Measurements from ENCODE around the gene TMIGD2.
"Not testable (repeated sequence)": the region's sequence is repeated elsewhere in the genome, so short reads cannot be mapped to it uniquely, and the experiment has no call there.

TMIGD2 gene

DNA sequence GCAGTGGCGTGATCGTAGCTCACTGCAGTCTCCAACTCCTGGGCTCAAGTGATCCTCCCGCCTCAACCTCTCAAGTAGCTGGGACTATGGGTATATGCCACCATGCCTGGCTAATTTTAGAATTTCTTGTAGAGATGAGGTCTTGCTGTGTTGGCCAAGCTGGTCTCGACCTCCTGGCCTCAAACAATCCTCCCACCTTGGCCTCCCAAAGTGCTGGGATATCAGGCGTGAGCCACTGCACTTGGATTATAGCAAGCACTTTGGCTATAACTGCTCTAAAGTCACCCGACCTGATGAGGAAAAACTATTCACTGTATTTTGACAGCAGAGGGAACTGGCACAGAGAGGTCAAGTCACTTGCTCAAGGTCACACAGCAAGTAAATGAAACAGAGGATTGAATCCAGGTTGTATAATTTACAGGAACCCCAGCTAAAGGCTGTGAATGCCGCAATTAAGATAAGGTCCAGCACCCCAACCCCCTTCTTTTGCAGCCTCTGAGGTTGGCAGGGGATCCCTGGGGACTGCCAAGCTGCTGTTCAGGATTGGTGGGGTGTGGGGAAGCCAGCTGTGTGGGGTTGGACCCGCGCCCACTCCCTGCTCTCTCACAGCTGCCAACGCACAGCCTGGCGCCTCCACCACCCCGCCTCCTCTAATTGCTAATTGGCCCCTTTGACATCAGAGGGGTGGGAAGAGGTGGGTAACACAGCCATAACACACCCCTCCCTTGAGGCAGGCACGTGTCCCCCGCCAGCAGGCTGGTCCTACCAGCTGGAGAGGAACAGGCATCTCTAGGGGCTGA is 6.0 kb downstream of the TMIGD2 start:
- DNase-seq: no peak

DNA sequence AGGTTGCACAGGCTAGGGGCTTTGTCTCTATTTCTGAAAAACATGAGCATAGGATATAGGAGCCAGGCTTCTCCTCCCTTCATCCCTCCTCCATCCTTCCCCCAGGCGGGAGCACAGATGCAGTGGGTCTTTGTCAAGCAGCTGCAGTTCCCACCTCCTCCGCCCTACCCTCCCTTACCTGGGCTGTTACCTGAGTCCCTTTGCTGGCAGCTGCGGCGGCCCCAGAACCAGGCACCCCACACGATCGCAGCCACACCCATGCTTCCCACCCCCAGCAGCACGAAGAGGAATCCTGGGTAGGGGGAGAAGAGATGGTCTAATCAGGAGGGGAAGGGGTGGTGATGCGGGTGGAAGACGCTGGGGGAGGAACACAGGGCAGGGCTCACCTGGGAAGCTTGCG is 7.8 kb downstream of the TMIGD2 start:
- DNase-seq: no peak

DNA sequence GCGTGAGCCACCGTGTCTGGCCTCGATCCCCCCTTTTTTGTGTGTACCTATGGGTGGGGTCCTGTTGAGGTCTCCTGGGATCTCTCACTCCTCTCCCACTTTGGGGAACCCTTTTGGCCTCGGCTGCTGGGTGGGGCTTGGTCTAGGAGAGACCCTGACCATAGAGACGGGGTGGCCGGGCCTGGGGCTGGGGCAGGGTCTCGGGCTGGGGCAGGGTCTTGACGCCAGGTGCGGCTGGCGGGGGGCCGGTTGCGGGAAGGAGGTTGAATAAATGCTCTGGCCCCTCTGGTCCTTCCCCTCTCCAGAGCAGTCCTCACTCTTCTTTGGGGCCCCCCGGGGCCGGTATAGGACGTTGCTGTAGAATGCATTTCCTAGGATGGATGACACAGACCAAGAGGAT is 9.7 kb downstream of the TMIGD2 start:
- no peak for DNase-seq

GRCh38 chr19:4291184-4291732 is 10.9 kb downstream of the TMIGD2 start:
- DNase-seq: no peak

- DNase-seq: no peak
Observed at GRCh38 chr19:4288091-4288777, 14.0 kb downstream of the TMIGD2 start.

DNA sequence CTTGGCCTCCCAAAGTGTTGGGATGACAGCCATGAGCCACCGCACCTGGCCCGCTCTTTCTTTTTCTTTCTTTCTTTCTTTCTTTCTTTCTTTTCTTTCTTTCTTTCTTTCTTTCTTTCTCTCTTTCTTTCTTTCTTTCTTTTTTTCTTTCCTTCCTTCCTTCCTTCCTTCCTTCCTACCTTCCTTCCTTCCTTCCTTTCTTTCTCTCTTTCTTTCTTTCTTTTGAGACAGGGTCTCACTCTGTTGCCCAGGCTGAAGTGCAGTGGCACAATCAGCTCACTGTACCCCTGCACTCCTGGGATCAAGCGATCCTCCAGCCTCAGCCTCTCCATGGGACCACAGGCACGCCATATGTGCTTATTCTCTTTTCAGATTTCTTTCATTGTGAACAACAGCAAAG is 16.0 kb downstream of the TMIGD2 start:
- not testable (repeated sequence) for DNase-seq

DNA sequence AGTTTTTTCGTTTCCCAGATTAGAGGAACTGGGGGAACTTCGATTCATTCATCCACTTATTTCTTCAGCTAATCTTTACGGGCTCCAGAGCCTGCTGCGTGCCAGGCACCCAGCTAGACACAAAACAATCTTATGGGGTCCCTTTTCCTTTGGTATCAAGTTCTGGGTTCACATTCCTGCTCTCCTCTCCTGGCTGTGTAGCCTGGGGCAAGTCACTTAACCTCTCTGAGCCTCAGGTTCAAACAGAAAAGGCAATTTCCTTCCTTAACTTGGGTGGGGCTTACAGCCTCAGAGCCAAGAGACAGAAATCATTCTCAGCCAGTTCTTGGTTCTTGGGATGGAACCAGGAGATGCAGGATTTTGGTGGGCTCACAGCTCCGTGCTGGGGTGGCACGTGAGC is 17.2 kb downstream of the TMIGD2 start:
- DNase-seq: no peak

DNA sequence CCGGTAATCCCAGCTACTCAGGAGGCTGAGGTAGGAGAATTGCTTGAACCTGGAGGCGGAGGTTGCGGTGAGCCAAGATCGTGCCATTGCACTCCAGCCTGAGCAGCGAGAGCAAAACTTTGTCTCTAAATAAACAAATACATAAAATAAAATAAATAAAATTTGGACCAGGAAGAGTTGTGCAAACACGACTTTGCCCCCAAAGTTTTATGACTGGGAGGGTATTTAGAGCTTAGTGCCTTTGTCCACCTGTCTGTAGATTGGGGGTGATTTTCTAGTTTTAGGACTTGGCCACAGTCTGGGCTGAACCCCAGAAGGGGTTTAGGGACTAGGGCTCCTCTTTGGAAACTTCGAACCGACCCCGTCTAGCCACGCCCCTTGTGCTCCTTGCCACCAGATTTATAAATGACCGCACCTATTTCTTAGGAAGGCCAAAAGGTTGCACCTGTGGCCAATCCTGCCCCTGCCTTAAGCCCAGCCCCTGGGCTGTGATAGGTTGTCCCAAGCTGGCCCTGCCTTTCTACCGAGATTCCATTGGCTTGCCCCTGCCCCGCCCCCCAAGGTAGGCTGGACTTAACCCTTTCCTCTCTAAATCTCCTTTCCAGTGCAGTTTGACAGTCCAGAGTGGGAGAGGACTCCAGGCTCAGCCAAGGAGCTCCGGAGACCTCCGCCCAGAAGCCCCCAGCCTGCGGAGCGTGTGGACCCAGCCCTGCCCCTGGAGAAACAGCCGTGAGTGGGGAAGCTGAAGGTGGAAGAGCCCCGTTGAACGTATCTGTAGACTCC is 17.8 kb downstream of the TMIGD2 start:
- no peak for DNase-seq

DNA sequence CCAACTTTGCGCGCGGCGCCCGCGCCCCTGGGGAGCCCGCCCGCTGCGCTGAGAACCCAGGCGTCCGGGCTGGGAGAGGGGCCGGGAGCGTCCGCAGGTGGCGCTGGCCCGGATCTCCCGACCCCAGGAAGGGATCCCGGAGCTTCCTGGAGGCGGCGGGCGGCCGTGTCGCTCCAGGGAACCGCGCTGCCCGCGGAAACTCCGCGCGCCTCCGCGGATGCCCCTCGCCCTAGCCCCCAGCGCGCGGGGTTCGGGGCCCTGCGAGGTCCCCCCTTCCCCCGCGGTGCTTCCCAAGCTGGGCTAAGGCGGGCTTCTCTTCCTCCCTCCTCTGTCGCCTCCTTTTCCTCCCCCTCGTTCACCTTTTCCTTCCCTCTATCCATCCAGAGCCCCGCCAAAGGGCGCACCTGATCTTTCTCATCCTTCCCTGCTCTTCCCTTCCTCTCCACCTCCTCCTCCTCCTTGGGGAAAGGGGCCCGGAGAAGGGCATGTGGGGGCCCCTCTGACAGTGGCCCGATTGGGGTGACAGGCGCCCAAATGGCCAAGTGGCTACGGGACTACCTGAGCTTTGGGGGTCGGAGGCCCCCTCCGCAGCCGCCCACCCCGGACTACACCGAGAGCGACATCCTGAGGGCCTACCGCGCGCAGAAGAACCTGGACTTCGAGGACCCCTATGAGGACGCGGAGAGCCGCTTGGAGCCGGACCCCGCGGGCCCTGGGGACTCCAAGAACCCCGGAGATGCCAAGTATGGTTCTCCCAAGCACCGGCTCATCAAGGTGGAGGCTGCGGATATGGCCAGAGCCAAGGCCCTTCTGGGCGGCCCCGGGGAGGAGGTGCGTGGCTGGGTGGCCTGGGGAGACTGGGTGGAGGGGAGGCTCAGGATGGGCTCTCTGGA is 22.4 kb downstream of the TMIGD2 start:
- no peak for DNase-seq

DNA sequence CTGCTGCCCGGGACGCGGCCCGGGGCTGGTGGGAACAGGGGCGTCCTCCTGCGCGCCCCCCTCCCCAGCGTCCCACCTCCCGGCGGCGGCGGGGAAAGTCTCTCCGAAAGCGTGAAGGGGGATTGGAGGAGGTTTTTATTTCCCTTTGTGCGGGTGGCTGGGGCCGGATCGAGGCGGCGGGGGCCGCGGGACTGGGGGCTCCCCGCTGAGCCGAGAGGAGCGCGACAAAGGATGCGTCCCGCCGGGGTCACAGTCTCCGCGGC is 23.0 kb downstream of the TMIGD2 start:
- DNase-seq: no peak

GRCh38 chr19:4278419-4279266 is 23.5 kb downstream of the TMIGD2 start, which contains the start of gene SHD:
Gene SHD, plus strand, starts transcription at chr19:4279266. Its CDS starts 798 bp downstream, at chr19:4280064.
- DNase-seq: no peak

DNA sequence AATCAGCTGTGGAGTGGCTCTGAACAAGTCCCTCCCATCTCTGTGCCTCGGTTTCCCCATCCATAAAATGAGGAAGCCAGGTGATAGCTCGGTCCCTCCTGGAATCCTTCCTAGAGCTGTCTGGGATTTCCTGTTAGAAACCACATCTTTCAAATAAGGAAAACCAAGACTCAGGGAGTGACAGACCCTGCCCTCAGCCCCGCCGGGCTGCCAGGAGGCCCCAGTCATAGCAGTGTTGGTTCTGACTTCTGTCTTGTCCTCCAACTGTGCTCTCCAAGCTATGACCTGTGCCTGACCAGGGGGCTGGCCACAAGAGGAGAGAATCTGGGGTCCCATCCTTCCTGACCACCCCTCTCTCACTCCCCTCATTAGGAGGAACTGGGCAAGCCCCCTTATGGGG is 24.2 kb downstream of the TMIGD2 start:
- DNase-seq: no peak

DNA sequence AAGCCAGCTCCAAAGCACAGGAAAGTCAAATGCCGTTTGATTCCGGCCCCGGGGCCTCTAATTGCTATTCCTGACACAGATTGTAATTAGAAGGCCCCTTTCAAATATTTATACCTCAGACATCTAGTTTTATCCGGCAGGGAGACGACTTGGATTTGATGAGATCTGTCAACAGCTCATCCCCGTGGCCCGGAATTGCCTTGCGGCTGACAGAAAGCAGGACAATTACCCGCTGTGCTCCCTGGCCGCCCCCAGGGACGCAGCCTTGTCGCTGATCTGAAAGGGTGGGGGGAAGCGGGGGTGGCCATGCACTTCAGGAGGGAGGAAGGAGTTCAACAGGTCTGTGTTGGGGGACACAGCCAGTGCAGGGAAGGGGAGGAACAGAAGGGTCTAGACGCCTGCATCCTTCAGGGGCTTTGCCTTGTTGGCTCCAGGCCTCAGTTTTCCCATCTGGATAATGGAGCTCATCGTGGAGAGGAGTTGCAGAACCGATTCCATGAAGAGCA is 24.9 kb downstream of the TMIGD2 start:
- no peak for DNase-seq

DNA sequence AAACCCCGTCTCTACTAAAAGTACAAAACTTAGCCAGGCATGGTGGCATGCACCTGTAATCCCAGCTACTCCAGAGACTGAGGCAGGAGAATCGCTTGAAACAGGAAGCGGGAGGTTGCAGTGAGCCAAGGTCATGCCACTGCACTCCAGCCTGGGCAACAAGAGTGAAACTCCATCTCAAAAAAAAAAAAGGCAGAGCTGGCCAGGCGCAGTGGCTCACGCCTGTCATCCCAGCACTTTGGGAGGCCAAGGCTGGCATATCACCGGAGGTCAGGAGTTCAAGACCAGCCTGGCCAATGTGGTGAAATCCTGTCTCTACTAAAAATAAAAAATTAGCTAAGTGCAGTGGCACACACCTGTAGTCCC is 27.9 kb downstream of the TMIGD2 start:
- DNase-seq: not testable (repeated sequence)

DNA sequence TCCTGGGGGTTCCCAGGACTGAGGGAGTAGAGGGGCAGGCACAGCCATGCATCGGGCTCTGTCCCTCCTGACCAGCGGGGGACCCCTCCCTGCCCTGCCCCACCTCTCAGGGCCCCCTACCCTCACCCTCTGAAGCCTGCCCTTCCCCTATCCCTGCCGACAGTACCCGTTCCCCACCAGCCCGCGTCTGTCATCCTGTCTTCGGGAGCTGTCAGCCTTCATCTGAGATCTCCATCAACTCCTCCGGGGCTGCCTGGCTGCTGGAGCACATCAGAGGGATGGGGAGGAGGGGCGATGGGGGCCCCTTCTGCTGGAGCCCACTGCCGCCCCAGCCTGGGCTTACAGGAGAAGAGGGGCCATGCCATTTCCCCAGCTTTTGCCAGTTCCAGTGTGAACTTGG is 29.3 kb downstream of the TMIGD2 start:
- DNase-seq: no peak

GRCh38 chr19:4268816-4269430 is 33.3 kb downstream of the TMIGD2 start:
- no peak for DNase-seq

DNA sequence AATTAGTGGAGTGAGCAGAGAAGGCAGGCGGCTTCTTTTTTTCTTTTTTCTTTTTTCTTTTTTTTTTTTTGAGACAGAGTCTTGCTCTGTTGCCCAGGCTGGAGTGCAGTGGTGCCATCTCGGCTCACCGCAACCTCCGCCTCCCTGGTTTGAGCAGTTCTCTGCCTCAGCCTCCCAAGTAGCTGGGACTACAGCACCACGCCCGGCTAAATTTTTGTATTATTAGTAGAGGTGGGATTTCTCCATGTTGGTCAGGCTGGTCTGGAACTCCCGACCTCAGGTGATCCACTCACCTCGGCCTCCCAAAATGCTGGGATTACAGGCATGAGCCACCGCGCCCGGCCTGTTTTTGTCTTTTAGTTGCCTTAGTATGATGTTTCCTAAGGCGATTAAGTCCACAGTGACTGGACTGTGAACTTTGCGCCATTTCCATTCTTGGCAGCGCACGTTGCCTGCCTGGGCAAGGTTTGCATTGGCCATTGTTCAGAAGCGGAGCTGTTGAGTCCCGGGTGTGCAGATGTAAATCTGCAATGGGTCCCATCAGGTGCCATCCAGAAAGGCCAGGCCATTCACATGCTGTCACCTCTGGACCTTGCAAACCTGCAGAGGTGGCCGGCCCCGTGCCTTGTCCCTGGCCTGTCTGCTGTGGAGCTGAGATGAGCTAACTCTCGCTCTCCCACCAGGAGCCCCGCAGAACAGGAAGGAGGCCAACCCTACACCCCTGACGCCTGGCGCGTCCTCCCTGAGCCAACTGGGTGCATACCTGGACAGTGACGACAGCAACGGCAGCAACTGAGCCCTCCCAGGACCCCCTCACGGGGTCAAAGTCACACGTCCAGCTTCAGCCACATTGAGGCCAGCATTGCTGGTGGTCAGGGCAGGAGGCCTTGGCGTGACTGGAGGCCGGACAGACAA is 34.0 kb downstream of the TMIGD2 start:
- DNase-seq: no peak

DNA sequence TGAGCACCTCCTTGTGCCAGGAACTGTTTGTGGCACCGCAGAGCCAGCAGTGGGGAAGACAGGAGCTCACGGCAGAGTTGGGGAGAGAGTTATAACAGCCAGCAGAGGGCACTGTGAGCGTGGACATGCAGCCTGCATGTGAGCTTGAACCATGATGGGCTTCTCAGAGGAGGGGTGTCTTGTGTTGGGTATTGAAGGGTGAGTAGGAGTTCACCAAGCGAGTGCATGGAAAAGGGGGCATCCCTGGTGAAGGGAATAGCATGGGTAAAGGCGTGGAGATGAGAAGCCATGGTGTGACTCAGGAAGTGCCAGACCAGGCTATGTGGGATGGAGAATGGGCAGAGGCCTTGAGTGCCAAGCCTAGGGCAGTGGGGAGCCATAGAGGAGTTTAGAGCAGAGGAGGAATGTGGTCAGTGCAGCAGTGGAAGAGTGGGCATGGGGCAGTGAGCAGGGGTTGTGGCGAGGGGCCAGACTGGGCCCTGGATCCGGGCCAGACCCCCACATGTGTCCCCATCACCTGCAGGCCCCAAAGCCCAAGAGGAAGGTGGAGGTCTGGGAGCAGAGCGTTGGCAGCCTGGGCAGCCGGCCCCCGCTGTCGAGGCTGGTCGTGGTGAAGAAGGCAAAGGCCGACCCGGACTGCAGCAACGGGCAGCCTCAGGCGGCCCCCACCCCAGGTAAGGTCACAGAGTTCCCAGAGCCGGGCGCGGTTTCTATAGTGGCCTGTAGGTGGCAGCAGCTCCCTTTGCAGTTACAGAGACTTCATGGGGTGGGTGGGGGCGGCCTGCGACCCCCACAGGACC is 34.9 kb downstream of the TMIGD2 start:
- DNase-seq: peak; percentile 69
